Measurements from ENCODE around the gene HOXC9.

HOXC9 gene

DNA sequence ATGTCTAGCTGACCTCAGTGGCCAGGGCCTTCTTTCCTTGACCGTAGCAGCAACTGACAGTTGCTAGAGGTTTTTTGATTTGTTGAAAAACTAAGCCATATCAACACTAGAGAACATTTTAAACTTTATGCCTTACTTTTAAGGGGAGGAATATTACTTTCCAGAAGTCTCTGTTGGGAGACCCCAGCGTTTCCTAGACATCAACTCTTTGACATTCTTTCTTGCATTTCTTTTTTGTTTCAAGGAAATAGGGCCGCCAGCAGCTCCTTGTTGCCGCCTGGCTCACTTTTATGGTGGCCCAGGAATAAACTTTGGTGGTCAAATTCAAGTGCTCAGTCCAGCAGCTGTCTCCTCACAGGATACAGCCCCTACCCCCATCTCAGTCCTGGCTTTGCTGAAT lies 29.5 kb upstream of the HOXC9 start:
- TF ChIP-seq, protein P1, sequence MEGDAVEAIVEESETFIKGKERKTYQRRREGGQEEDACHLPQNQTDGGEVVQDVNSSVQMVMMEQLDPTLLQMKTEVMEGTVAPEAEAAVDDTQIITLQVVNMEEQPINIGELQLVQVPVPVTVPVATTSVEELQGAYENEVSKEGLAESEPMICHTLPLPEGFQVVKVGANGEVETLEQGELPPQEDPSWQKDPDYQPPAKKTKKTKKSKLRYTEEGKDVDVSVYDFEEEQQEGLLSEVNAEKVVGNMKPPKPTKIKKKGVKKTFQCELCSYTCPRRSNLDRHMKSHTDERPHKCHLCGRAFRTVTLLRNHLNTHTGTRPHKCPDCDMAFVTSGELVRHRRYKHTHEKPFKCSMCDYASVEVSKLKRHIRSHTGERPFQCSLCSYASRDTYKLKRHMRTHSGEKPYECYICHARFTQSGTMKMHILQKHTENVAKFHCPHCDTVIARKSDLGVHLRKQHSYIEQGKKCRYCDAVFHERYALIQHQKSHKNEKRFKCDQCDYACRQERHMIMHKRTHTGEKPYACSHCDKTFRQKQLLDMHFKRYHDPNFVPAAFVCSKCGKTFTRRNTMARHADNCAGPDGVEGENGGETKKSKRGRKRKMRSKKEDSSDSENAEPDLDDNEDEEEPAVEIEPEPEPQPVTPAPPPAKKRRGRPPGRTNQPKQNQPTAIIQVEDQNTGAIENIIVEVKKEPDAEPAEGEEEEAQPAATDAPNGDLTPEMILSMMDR (conservative IDR thresholded peaks at IDR 0.05): no peak
- H3K27ac ChIP-seq: no peak overlapping the region

DNA sequence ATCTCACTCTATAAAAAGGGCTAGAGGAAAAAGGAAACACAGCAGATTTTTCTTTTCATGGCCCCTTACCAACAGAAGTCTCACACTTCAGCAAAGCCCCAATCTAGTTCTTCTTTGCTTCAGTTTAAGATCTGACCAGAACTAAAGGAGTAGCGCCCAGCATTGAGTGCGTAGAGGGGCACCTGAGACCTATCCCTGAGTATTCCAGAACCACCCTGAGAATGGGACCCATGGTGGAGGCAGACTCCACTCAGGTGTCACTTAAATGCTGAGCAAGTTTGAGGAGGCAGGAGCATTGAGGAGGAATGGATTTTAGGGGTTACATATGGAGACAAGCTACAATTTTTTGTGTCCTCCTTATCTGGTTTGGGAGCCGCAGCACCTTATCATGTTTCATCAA lies 28.8 kb upstream of the HOXC9 start:
- TF ChIP-seq, protein P1 (conservative IDR thresholded peaks at IDR 0.05): no peak
- H3K27ac ChIP-seq: no peak overlapping the region

DNA sequence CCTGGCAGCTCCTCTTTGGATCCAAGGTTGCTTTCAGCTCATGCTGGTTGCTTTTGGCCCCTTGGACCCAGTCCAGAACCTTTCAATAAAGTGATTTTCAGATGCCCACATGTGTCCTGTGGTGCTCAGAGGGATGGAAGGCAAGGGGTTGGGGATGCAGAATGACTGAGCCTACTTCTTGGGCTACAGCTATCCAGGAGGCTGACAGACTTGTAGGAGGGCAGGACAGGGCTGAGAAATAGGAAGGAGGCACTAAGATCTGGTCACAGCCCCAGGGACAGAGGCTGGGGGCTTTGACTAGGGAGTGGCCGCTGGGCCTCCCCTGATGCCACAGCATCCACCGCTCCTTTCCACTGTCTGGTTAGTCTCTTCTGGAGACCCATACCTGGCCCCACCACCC lies 28.3 kb upstream of the HOXC9 start:
- H3K27ac ChIP-seq: no peak overlapping the region
- TF ChIP-seq, protein P1 (conservative IDR thresholded peaks at IDR 0.05): no peak

DNA sequence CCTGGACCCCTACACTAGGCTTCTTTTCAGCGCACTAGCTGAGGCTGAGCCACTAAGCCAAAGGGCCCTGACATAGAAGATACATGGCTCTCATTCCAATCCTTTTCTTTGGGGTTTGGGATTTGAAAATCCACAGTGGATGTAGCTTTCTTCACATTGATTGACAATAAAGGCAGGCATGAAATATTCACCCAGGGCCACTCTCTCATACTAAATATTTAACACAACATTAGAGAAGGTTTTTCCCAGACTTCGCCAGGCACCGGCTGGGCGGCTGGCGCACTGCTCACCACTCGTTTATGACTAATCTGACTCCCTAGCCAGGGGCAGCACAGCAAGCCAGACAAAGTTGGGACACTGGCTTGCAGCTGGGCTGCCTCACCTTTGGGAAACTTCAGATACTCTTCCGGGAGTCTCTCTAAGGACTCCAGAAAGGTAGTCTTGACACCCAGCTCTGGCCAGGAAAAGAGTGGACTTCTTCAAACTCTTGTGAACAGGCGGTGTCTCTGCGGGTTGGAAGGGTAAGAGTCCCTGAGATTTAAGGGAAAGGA lies 27.7 kb upstream of the HOXC9 start:
- no peak overlapping the region for H3K27ac ChIP-seq
- TF ChIP-seq, protein P1 (conservative IDR thresholded peaks at IDR 0.05): no peak

DNA sequence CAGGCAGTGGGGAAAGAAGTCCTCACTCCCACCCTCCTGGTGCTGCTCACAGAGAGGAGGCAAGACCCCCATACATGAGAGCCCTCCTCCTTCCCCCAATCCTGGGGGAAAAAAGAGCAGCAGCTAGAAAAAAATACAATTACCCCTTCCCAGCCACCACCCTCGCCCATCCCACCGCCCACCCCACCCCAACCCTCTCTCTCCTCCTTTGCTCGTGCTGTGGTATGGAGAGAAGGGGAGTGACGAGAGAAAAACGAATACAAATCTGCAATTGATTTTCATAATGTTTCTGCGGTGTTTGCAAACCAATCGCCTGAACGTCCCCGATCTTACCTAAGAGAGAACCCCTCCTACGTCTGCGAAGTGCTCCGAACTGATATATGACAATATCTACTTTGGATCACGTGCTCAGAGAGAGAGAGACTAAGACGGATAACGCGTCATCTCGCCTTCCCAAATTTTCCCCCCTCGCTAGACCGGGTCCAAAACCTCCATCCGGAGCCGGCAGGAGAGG lies 27.2 kb upstream of the HOXC9 start, which contains the start of gene HOXC11:
TSS of gene HOXC11 (plus strand) at position 405 of the 514 bp plus-strand sequence. CDS start 116 bp downstream, outside the sequence.
- no peak within 1 kb of the TSS for H3K27ac ChIP-seq
- TF ChIP-seq, protein P1 (conservative IDR thresholded peaks at IDR 0.05): no peak

DNA sequence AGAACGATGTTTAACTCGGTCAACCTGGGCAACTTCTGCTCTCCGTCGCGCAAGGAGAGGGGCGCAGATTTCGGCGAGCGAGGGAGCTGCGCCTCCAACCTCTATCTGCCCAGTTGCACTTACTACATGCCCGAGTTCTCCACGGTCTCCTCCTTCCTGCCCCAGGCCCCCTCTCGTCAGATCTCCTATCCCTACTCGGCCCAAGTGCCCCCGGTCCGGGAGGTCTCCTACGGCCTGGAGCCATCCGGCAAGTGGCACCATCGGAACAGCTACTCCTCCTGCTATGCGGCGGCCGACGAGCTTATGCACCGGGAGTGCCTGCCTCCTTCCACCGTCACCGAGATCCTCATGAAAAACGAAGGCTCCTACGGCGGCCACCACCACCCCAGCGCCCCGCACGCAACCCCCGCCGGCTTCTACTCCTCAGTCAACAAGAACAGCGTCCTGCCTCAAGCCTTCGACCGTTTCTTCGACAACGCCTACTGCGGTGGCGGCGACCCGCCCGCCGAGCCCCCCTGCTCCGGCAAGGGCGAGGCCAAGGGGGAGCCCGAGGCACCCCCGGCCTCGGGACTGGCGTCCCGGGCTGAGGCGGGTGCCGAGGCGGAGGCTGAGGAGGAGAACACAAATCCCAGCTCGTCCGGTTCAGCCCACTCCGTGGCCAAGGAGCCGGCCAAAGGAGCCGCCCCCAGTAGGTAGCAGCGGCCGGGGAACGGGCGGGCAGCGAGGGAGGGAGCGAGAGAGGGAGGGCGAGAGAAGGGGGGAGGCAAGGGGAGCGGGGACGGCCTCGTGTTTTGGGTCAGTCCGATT lies 26.5 kb upstream of the HOXC9 start:
- no peak overlapping the region for H3K27ac ChIP-seq
- TF ChIP-seq, protein P1 (conservative IDR thresholded peaks at IDR 0.05): no peak
